ENCODE data around the gene PCDHGA11.
"Not testable (repeated sequence)": the region's sequence is repeated elsewhere in the genome, so short reads cannot be mapped to it uniquely, and the experiment has no call there.

Gene PCDHGA11

GRCh38 chr5:141399555-141400258, 21.1 kb upstream of the PCDHGA11 start:
- DNase-seq, result no peak

- DNase-seq, result no peak
These were observed 18.2 kb upstream of the PCDHGA11 start, which contains the start of gene PCDHGA9 for GRCh38 chr5:141402553-141403243. Gene PCDHGA9, plus strand, starts transcription at chr5:141402778. Its CDS starts 175 bp downstream, at chr5:141402953.

GRCh38 chr5:141403387-141403786, 17.5 kb upstream of the PCDHGA11 start:
- DNase-seq, result no peak

- DNase-seq, result not testable (repeated sequence)
These were observed 12.9 kb upstream of the PCDHGA11 start, which contains the start of gene PCDHGB6 for GRCh38 chr5:141407790-141408505. Gene PCDHGB6, plus strand, starts transcription at chr5:141408021. Its CDS starts 182 bp downstream, at chr5:141408203.

GRCh38 chr5:141409598-141410306, 11.1 kb upstream of the PCDHGA11 start:
- DNase-seq, result no peak

GRCh38 chr5:141411575-141411974, 9.3 kb upstream of the PCDHGA11 start:
- no peak for DNase-seq

- DNase-seq, result no peak
These were observed 7.9 kb upstream of the PCDHGA11 start, which contains the start of gene PCDHGA10 for GRCh38 chr5:141412854-141413539. Gene PCDHGA10, plus strand, starts transcription at chr5:141412987. Its CDS starts 189 bp downstream, at chr5:141413176.

GRCh38 chr5:141413540-141414069, 7.2 kb upstream of the PCDHGA11 start:
- DNase-seq, result no peak

- DNase-seq, result not testable (repeated sequence)
These were observed 6.1 kb upstream of the PCDHGA11 start for GRCh38 chr5:141414548-141415274.

- DNase-seq, result not testable (repeated sequence)
These were observed 5.6 kb upstream of the PCDHGA11 start for GRCh38 chr5:141415275-141415618.

GRCh38 chr5:141417494-141418172, 3.2 kb upstream of the PCDHGA11 start, which contains the start of gene PCDHGB7:
Gene PCDHGB7, plus strand, starts transcription at chr5:141417677. Its CDS starts 183 bp downstream, at chr5:141417860.
- not testable (repeated sequence) for DNase-seq

GRCh38 chr5:141419074-141419880, 1.6 kb upstream of the PCDHGA11 start:
- DNase-seq, result no peak

GRCh38 chr5:141421489-141421855, 621 bp downstream of the PCDHGA11 start:
- no peak for DNase-seq

- DNase-seq, result no peak
These were observed 2.0 kb downstream of the PCDHGA11 start for GRCh38 chr5:141422742-141423291.

- no peak for DNase-seq
These were observed 7.1 kb downstream of the PCDHGA11 start for GRCh38 chr5:141427783-141428426.

GRCh38 chr5:141430332-141431113, 9.7 kb downstream of the PCDHGA11 start, which contains the start of gene PCDHGA12:
Gene PCDHGA12, plus strand, starts transcription at chr5:141430507. Its CDS starts 253 bp downstream, at chr5:141430760.
- no peak for DNase-seq

- no peak for DNase-seq
These were observed 10.4 kb downstream of the PCDHGA11 start for GRCh38 chr5:141431286-141431685.

GRCh38 chr5:141432308-141432707, 11.5 kb downstream of the PCDHGA11 start:
- not testable (repeated sequence) for DNase-seq
